Hematopoietic multipotent progenitor cell treated with erythropoietin and hydrocortisone succinate and interleukin-3 and kit ligand, for 6 days (in vitro differentiated cells): ENCODE data around the gene FOXN3.

Experiments used
- DNase-seq: peaks from one replicate; pipeline ENCODE4 v3.0.0-alpha.2; 2015

Gene FOXN3

DNA sequence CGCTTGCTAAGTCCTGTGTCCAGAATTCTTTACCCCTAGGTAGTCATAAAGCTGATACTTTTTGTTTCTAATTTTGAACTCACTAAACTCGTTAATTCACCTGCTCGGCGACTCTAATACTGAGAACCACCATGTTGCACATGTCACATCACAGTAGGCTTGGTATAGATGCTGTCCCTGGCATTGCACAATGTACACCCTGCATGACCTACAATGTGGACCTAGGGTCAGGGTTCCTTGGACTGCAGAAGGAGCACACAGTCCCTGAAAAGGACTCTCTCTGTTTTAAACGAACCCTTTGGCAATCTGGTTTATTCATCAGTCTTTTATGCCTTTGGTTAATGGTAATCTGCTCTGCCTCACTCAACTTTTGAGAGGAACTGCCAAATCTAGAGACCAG is 272.4 kb downstream of the FOXN3 start:
- DNase-seq = no peak

GRCh38 chr14:89144066-89144465 is 273.0 kb downstream of the FOXN3 start:
- no peak for DNase-seq

- no peak for DNase-seq
Observed at GRCh38 chr14:89143595-89143994, 273.4 kb downstream of the FOXN3 start.

DNA sequence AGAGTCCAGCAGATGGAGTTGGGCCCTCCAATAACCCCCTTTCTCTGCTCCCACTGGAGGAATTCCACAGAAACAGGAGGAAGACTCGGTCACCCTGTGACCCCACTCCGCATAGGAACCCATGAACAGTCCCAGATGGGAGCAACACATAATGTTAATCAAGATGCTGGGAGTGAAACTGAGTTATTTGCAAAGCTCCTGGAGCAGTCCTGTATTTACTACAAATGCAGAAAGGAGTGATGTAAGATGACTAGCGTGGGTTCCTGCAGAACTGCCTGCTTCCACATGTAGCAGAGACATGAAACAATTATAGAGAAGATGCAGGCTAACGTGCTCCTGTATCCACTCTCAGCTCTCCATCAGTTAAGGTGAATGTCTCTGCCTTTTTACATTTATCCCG is 274.7 kb downstream of the FOXN3 start:
- no peak for DNase-seq

GRCh38 chr14:89141862-89142261 is 275.2 kb downstream of the FOXN3 start:
- DNase-seq = no peak

GRCh38 chr14:89140326-89140725 is 276.7 kb downstream of the FOXN3 start:
- DNase-seq = peak; percentile 81

DNA sequence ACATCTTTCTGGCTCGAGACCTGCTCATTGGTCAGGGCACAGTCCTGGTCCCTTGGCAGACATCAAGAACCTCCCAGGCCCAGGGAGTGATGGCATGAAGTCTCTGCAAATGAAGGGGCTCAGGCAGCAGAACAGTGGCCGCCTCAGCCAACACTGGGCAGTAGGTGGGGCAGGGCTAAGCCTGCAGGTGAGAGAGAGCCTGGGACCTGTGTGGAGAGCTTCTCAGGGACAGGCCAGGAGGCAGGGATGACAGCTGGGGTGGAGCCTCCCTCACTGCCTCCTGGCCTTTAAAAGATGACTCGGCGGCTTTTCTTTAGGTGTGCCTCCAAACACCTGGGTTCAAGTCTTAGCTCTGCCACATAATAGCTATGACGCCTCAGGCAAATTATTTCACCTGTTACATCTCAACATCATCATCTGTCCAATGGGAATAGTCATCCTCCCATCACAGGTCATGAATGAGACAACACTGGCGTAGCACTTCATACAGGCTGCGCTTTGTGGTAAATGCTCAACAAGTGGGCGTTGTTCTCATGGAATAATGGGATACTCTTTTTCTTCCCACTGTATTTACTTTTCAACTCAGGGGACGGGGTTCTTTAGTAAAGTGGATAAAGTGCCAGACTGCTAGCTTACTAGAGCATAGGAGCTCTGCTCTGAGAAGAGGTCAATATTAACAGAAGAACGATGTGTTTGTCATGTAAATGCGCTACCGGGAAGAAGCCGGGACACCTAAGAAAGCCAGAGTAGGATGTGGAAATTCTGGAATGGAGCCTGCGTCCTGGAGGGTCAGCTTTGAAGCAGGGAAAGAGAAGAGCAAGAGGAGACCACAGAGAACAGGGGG is 277.4 kb downstream of the FOXN3 start:
- no peak for DNase-seq

GRCh38 chr14:89138846-89139245 is 278.2 kb downstream of the FOXN3 start:
- no peak for DNase-seq

- DNase-seq = peak; percentile 89
Observed at GRCh38 chr14:89137526-89138163, 279.4 kb downstream of the FOXN3 start.

DNA sequence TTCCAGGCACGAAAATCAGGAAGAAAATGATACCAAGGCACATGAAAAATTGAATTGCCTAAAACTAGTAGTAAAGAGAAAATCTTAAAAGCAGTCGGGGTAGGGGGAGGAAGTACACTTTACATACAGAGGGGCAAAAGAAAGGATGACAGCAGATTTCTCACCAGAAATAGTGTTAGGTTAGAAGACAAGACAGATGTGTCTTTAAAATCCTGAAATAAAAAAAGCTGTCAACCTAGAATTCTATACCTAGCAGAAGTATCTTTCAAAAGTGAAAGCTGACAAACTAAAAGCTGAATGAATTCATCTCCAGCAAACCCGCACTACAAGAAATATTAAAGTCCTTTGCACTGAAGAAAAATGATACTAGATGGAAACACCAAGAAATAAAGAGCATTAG is 280.4 kb downstream of the FOXN3 start:
- DNase-seq = no peak

- no peak for DNase-seq
Observed at GRCh38 chr14:89134640-89135039, 282.4 kb downstream of the FOXN3 start.

DNA sequence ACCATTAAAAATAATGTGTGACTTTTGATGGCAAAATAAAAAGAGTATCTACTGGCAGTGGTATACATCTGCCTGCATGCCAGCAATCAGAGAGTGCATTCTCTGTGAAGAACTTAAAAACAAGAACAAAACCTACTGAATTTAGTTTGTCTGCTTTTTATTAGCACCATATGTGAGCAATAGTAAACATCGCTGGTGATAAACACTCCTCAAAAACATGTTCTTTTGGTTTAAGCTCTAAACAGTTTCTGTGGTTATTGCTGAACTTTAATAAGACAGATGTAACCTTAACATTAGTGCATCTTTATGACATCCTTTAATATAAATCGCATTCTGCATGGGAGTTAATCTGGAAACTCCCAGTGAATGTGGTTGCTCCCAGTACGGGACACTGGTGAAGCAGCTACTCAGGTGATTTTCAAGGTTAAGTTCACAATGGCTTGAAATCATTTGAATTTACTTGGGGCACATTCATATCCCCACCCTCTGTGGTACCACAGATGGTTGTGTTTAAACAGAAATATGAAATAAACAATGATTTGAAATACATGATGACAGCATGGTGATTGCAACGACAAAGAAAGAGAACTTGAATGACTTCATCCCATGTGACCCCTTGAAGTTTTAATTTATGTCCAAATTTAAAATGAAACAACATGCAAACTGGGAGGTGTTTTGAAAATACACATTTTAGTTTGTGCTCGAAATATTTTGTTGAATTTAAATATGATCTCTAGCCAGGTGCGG is 285.9 kb downstream of the FOXN3 start:
- no peak for DNase-seq

DNA sequence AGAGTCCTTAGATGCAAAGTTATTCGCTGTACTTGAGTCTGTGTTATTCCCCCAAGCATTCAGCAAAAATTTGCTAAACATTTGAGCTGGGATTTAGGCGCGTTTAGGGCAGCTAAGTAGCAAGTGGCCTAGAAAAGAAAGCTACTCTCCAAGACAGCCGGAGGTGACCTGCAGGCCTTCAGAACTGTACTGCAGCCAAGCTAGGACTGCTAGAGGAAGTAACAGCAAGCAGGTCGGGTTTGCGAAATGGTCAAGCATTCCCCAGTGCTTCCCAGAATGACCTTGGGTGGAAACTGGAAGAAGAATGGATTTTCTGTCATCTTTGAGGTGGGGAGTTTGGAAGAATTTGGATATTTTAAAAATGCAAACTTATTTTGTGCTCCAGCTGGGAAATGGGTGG is 287.5 kb downstream of the FOXN3 start:
- DNase-seq = no peak

DNA sequence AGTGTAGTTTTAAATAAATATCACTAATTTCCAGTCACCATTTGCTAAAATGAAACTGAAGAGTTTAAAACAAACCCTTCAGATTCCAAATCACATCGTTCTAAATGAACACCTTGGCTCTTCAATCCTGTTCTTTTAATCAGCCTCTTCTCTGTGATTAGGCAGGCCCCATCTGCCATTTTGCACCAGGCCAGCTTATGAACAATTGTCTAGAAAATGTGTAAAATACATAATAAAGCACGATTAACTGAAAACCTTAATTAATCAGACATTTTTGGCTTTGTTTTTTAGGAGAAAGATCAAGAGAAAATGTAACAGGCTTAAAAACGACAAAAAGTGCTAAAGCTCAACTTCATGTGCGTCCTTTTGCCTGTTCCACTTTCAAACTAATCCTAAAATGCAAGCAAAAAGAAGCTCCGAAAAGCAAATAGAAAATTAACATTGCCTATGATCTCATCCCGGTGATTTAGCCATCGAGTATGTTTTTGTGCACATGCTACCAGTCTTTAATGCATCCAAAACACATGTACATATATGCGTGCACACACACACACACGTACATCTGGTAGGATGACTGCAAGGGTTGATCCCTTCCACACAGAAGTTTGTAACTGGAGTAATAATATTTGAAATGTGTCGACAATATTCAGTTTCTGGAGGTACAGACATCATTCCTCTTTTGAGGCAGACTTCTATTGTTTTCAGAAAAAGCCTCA is 288.6 kb downstream of the FOXN3 start:
- no peak for DNase-seq

DNA sequence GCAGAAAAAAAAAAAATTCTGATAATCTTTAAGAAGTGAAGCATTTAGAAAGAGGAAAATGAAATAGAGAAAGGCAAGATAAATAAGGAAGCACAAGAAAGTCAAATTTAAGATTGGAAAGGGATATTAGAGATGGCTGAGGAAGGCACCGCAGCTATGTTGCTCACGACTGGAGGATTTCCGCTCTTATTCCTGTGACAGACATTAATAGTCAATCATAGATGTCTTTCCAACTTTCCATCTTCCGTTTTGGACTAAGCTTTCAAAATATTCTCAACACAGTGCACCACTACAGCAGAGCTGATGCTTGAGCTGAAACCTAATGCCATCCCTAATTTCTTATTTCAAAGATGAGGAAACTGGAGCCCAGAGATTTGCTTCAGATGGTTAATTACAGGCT is 290.6 kb downstream of the FOXN3 start:
- no peak for DNase-seq

- DNase-seq = no peak
Observed at GRCh38 chr14:89125216-89125615, 291.8 kb downstream of the FOXN3 start.

- no peak for DNase-seq
Observed at GRCh38 chr14:89123851-89124250, 293.2 kb downstream of the FOXN3 start.

DNA sequence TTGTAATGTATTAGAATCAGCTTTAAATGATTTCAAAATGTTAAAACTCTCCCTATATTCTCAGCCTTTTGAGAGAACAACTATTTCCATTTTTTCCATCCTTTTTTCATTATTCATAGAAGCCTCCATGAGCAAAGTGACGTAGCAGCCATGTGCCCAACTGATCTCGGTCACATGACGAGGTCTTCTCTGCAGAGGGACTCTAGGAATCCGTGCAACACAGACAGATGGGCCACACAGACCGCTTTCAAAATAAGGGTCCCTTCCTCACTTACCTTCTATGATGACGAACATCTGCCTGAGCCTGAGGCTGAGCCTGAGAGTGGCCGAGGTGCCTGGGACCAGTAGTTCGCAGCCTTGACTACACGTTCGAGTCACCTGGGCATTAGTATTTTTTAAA is 293.8 kb downstream of the FOXN3 start:
- DNase-seq = no peak

GRCh38 chr14:89121968-89122620 is 294.9 kb downstream of the FOXN3 start:
- DNase-seq = no peak

GRCh38 chr14:89117012-89117411 is 300.0 kb downstream of the FOXN3 start:
- DNase-seq = no peak

- DNase-seq = no peak
Observed at GRCh38 chr14:89114109-89114508, 302.9 kb downstream of the FOXN3 start.

DNA sequence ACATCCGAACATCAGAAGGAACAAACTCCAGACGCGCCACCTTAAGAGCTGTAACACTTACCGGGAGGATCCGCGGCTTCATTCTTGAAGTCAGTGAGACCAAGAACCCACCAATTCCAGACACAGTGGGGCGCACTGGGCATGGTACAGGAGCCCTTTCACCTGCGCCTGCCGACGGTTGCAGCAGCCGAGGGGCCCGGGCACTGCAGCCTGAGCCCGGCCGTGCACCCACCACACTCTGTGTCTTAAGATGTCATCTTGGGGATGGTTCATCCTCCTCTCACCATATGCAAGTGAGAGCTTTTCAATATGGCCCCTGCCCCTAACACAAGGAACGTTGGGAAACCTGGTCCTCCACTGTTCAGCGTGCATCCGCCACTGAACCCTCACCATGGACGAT is 304.3 kb downstream of the FOXN3 start:
- DNase-seq = no peak
